ENCODE measurements around the gene BAZ2A.

- no peak for TF ChIP-seq TEAD4 (IDR thresholded peaks at IDR 0.05)
- TF ChIP-seq MAX (IDR thresholded peaks at IDR 0.05), result no peak
- TF ChIP-seq EP300 (IDR thresholded peaks at IDR 0.05; ENCODE audit: borderline replicate concordance), result no peak
- no peak for TF ChIP-seq YY1 (IDR thresholded peaks at IDR 0.05; ENCODE audit: low read depth)
Observed at GRCh38 chr12:56658921-56659320, 28.8 kb upstream of the BAZ2A start.

Measured in Ishikawa (cell line).